PC-9 (cell line): ENCODE measurements around the gene COL15A1. TPM values are rescaled to one million over a fixed set of nuclear protein-coding genes. Genes with fewer than 3 reads are reported as not detected.

Experiments used
- BruUV-seq: library from RNA; stranded (reverse); fragments of 400-500 nt; replicated peaks from 2 replicates; lab custom pipeline; 2021; lab: Mats Ljungman, UMichigan
- CTCF ChIA-PET: fragments of 300-600 bp; sonication (Branson Sonifier 250); formaldehyde crosslinking; loops from one replicate; lab custom pipeline; 2022; ENCODE audit warnings: antibody characterized with exemption; lab: Charles Lee
- POLR2A ChIA-PET: fragments of 300-600 bp; sonication (Branson Sonifier 250); formaldehyde crosslinking; loops from one replicate; lab custom pipeline; 2022; ENCODE audit warnings: antibody characterized with exemption; ENCODE audit not compliant: unreplicated experiment; lab: Charles Lee
- DNase-seq, 2 experiments: peaks; one replicate each; pipeline versions ENCODE4 v3.0.0 to v3.0.0-alpha.2; 2015 to 2022; ENCODE audit warnings: mixed read lengths in 1 of 2
- H2AFZ ChIP-seq: fragments of 200-600 bp; sonication (generic); 2 replicates; pipeline ENCODE4 v1.8.1; 2017; ENCODE audit warnings: antibody characterized with exemption
- H3F3A ChIP-seq: fragments of 200-600 bp; sonication (generic); 2 replicates; pipeline ENCODE4 v1.8.1; 2017; ENCODE audit warnings: antibody characterized with exemption, mild to moderate bottlenecking, low read depth; ENCODE audit not compliant: insufficient read depth
- H3K27ac ChIP-seq: fragments of 200-600 bp; sonication (generic); 2 replicates; pipeline ENCODE4 v1.6.1; 2016; ENCODE audit warnings: mixed run types
- H3K27me3 ChIP-seq: fragments of 200-600 bp; sonication (generic); 2 replicates; pipeline ENCODE4 v1.6.1; 2016; ENCODE audit warnings: low read depth, mixed run types; ENCODE audit not compliant: insufficient read depth
- H3K36me3 ChIP-seq: fragments of 200-600 bp; sonication (generic); 2 replicates; pipeline ENCODE4 v1.6.1; 2016; ENCODE audit warnings: low read depth, mixed run types
- H3K4me1 ChIP-seq: fragments of 200-600 bp; sonication (generic); replicated peaks from 2 replicates; pipeline ENCODE4 v1.6.1; 2016; ENCODE audit warnings: mixed run types; ENCODE audit not compliant: insufficient read depth
- H3K4me2 ChIP-seq: fragments of 200-600 bp; sonication (generic); 2 replicates; pipeline ENCODE4 v1.6.1; 2017; ENCODE audit warnings: mixed run types
- H3K4me3 ChIP-seq: fragments of 200-600 bp; sonication (generic); 2 replicates; pipeline ENCODE4 v1.6.1; 2016; ENCODE audit warnings: mixed run types
- H3K79me2 ChIP-seq: fragments of 200-600 bp; sonication (generic); 2 replicates; pipeline ENCODE4 v1.6.1; 2017; ENCODE audit warnings: low read depth, mixed run types
- H3K9me2 ChIP-seq: fragments of 200-600 bp; sonication (generic); 2 replicates; pipeline ENCODE4 v1.8.1; 2017; ENCODE audit warnings: mild to moderate bottlenecking; ENCODE audit not compliant: insufficient read depth
- H3K9me3 ChIP-seq: fragments of 200-600 bp; sonication (generic); 2 replicates; pipeline ENCODE4 v1.8.1; 2016; ENCODE audit warnings: low read depth; ENCODE audit not compliant: insufficient read depth
- H4K20me1 ChIP-seq: fragments of 200-600 bp; sonication (generic); 2 replicates; pipeline ENCODE4 v1.8.1; 2017; ENCODE audit not compliant: insufficient read depth
- CTCF ChIP-seq: fragments of 200-600 bp; sonication (generic); conservative IDR thresholded peaks from 2 replicates; pipeline ENCODE4 v1.6.1; 2017; ENCODE audit warnings: mixed run types, antibody characterized with exemption, mild to moderate bottlenecking, moderate library complexity
- EZH2 ChIP-seq: fragments of 200-600 bp; sonication (generic); IDR thresholded peaks from 2 replicates; pipeline ENCODE4 v1.8.0; 2017; ENCODE audit warnings: antibody characterized with exemption, low read depth
- intact Hi-C: fragments of 100-400 bp; cut with micrococcal nuclease; formaldehyde crosslinking; loops from one replicate; pipeline ENCODE4 v1.10.0; 2022; ENCODE audit not compliant: unreplicated experiment
- total RNA-seq: library from RNA; stranded (reverse); gene quantifications from 2 replicates; pipeline ENCODE4 v1.2.3, GENCODE V29; 2021

The COL15A1 gene
- total RNA-seq, 1 experiment from 2014 or later, result not detected

- no peaks in the 10 kb centered on the region for H3K9me3 ChIP-seq
- BruUV-seq, result no TSS peak
- no peaks in the 10 kb centered on the region for H4K20me1 ChIP-seq
- no peak overlapping the region for H3K27ac ChIP-seq
- H3K4me2 ChIP-seq, result no peak overlapping the region
- no peaks in the 10 kb centered on the region for H3K36me3 ChIP-seq
- no peaks in the 10 kb centered on the region for H3K9me2 ChIP-seq
- H3K4me1 ChIP-seq, result no peaks in the 10 kb centered on the region
- H3K27me3 ChIP-seq, result no peaks in the 10 kb centered on the region; the same call in 1 of the 2 replicates
- intact Hi-C loops, result no loop called here
- H3K4me3 ChIP-seq, result no peak overlapping the region
- no peak for TF ChIP-seq EZH2
- TF ChIP-seq CTCF, result no peak
- no peaks in the 10 kb centered on the region for H3K79me2 ChIP-seq
- no peak overlapping the region for H2AFZ ChIP-seq
- H3F3A ChIP-seq, result no peaks in the 10 kb centered on the region
- ChIA-PET CTCF (no interaction called here), POLR2A (no interaction called here)
- DNase-seq, result no peak
Measured at GRCh38 chr9:98968601-98969337, 25.1 kb downstream of the COL15A1 start.

- intact Hi-C loops, result no loop called here
- CTCF ChIA-PET, result no interaction called here
- POLR2A ChIA-PET, result no interaction called here
Measured at GRCh38 chr9:98970532-98971041, 26.9 kb downstream of the COL15A1 start.

More at GRCh38 chr9:98970532-98971041, 26.9 kb downstream of the COL15A1 start:
- H3K4me3 ChIP-seq, result no peak overlapping the region
- no peaks in the 10 kb centered on the region for H3K36me3 ChIP-seq
- no peaks in the 10 kb centered on the region for H3F3A ChIP-seq
- no peak overlapping the region for H2AFZ ChIP-seq
- no peak overlapping the region for H3K4me2 ChIP-seq
- BruUV-seq, result no TSS peak
- TF ChIP-seq EZH2 (no peak), CTCF (no peak)
- no peaks in the 10 kb centered on the region for H3K9me3 ChIP-seq
- H3K27ac ChIP-seq, result no peak overlapping the region
- H3K9me2 ChIP-seq, result no peaks in the 10 kb centered on the region
- no peaks in the 10 kb centered on the region for H4K20me1 ChIP-seq
- DNase-seq, result no peak
- H3K27me3 ChIP-seq, result no peaks in the 10 kb centered on the region; the same call in 1 of the 2 replicates
- H3K4me1 ChIP-seq, result 0 out of 2 replicates have a peak, but pooled peaks cover 3% of the 10 kb centered on the region
- no peaks in the 10 kb centered on the region for H3K79me2 ChIP-seq
